ENCODE measurements around the gene ACIN1. TPM values are rescaled to one million over a fixed set of nuclear protein-coding genes. Genes with fewer than 3 reads are reported as not detected.

Gene ACIN1
- 90.7 and 115 TPM in 2 replicates for total RNA-seq

GRCh38 chr14:23094666-23095195 lies at the start of gene ACIN1:
Gene ACIN1 (minus strand): TSS chr14:23095136. CDS start chr14:23095112, 24 bp downstream.

GRCh38 chr14:23118506-23119362 lies 23.8 kb upstream of the ACIN1 start, which contains the start of gene CEBPE:
Gene CEBPE (minus strand): TSS chr14:23119255. CDS start chr14:23119091, 164 bp downstream.

GRCh38 chr14:23104591-23105347 lies 9.8 kb upstream of the ACIN1 start, which contains the start of gene CIROP:
Gene CIROP (minus strand): TSS chr14:23104989. CDS start chr14:23104920, 69 bp downstream.

GRCh38 chr14:23095196-23096108 lies 516 bp upstream of the ACIN1 start, which contains the start of gene C14orf119:
Gene C14orf119 (plus strand): TSS chr14:23095505. CDS start chr14:23097659, 2,154 bp downstream.

GRCh38 chr14:23056956-23057756 lies 37.8 kb downstream of the ACIN1 start, which contains the start of gene CDH24:
Gene CDH24 (minus strand): TSS chr14:23057520. CDS start chr14:23055733, 1,787 bp downstream.

GRCh38 chr14:23042162-23042965 lies 52.6 kb downstream of the ACIN1 start, which contains the start of gene PSMB11:
Gene PSMB11 (plus strand): TSS chr14:23042212. CDS start chr14:23042226, 14 bp downstream.

GRCh38 chr14:23034498-23035302 lies 60.2 kb downstream of the ACIN1 start, which contains the start of gene PSMB5:
Gene PSMB5 (minus strand): TSS chr14:23034900. CDS start chr14:23034881, 19 bp downstream.

GRCh38 chr14:23009939-23010726 lies 84.8 kb downstream of the ACIN1 start, which contains the start of gene C14orf93:
Gene C14orf93 (minus strand): TSS chr14:23010143. CDS start chr14:22999023, 11,120 bp downstream.

Other genes with a start within 250 kb of the ACIN1 start
- 152 and 182 TPM in 2 replicates for gene LRP10, start 223.4 kb downstream of the ACIN1 start, total RNA-seq
- gene REM2, start 211.9 kb downstream of the ACIN1 start, total RNA-seq: 0.12 TPM in 1 of 2 replicates, not detected in the other
- 73.2 and 156 TPM in 2 replicates for gene RBM23, start 176.0 kb downstream of the ACIN1 start, total RNA-seq
- 39.7 and 50.0 TPM in 2 replicates for gene PRMT5, start 165.8 kb downstream of the ACIN1 start, total RNA-seq
- 36.3 and 37.3 TPM in 2 replicates for gene HAUS4, start 138.0 kb downstream of the ACIN1 start, total RNA-seq
- gene AJUBA, start 112.6 kb downstream of the ACIN1 start, total RNA-seq: 93.6 and 109 TPM in 2 replicates
- 13.1 and 15.7 TPM in 2 replicates for gene C14orf93, start 85.0 kb downstream of the ACIN1 start, total RNA-seq
- 114 and 115 TPM in 2 replicates for gene PSMB5, start 60.2 kb downstream of the ACIN1 start, total RNA-seq
- not detected in 2 replicates for gene PSMB11, start 52.9 kb downstream of the ACIN1 start, total RNA-seq
- 2.7 and 3.6 TPM in 2 replicates for gene CDH24, start 37.6 kb downstream of the ACIN1 start, total RNA-seq
- gene C14orf119, start 369 bp upstream of the ACIN1 start, total RNA-seq: 38.3 and 40.7 TPM in 2 replicates
- gene CIROP, start 9.9 kb upstream of the ACIN1 start, total RNA-seq: 0.12 TPM in 1 of 2 replicates, not detected in the other
- gene CEBPE, start 24.1 kb upstream of the ACIN1 start, total RNA-seq: not detected in 2 replicates
- gene SLC7A8, start 88.5 kb upstream of the ACIN1 start, total RNA-seq: 16.2 and 17.4 TPM in 2 replicates
- not detected in 2 replicates for gene RNF212B, start 142.8 kb upstream of the ACIN1 start, total RNA-seq
- 4.1 and 5.4 TPM in 2 replicates for gene HOMEZ, start 191.0 kb upstream of the ACIN1 start, total RNA-seq
- 6.3 and 7.5 TPM in 2 replicates for gene PPP1R3E, start 207.7 kb upstream of the ACIN1 start, total RNA-seq
- gene BCL2L2, start 211.7 kb upstream of the ACIN1 start, total RNA-seq: 23.0 and 24.2 TPM in 2 replicates
- 39.8 and 42.2 TPM in 2 replicates for gene PABPN1, start 226.3 kb upstream of the ACIN1 start, total RNA-seq